HG02798 (cell line): ENCODE results near the gene GADD45G.

Experiments
- ATAC-seq: cut with Tn5 transposase; IDR thresholded peaks from one replicate; pipeline ENCODE4 v1.9.1; 2021; ENCODE audit warnings: mild to moderate bottlenecking; ENCODE audit not compliant: unreplicated experiment, poor library complexity

GADD45G gene

DNA sequence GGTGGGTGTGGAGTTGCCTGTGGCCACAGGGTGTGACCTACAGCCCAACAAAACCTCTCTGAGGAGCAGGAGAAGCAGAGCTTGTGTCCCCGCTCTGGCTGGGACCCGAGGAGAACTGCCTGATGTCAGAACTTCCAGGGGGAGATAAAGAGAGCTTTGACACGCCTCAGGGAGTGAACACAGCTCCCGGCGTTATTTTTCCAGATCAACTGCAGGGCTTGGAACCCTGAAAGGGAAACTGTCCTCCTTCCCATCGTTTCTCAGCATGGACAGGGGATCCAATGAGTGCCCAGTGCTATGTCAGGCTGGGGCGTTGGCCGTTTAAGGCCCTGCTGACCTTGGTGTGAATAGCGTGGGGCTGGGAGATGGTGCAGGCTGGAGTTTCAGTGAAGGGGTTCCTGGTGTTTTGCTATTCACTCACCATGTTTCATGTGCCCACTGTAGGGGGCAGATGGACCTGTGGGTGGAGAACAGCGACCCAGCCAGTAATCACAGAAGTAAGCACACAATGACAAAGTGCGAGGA lies 22.0 kb downstream of the GADD45G start:
- no peak for ATAC-seq

DNA sequence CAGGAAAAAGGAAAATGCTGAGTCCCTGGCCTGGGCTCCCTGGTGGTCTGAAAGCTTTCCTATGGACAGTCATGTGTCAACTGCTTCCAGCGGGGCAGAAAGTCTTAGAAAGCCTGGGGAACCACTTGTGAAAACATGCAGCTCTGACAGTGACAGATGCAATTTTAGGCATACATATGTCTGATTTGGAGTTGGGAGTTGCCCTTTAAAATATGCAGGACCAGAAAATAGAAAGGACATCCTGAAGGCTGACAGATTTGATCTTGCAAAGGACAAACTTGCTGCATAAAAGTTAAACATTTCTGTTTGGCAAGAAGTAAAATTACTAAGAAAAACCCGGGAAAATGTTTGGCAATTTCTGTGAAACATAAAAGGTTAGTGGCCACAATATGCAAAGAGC lies 23.8 kb downstream of the GADD45G start:
- ATAC-seq = no peak

DNA sequence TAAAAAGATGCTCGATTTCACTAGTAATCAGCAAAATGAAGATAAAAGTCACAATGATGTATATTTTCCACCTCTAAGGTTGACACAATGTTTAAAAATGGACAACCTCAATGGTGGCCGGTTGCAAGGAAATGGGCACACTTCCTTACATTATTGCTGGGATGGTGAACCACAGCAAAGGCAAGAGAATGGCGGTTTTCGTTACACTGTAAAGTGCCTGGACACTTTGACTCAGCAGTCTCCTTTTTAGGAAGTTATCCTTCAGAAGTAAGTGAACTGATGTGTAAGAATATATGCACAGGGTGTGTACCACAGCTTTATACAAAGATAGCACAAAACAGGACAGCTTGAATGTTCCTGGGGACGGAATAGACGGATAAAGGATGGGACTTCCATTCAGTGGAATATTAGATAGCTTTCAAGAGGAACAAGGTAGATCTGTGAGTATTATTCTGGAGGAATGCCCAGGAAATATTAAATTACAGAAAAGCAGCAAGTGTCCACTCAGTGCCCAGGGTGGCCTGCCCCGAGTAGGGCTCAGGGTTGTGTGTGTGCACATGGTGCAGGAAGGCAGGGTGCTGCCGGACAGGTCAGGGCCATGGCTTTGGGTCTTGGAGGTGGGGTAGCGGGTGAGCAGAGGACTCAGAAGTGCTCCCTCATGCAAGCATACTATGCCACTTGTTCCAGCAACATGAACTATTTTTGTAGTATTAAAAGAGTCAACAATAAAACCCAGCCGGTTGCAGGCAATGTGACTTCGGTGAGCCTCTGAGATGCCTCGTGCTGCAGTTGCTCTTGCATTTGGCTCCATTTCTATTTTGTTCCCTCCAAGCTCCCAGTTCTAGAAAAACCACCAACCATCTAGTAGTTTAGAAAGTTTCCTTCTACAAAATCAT lies 24.5 kb downstream of the GADD45G start:
- no peak for ATAC-seq

DNA sequence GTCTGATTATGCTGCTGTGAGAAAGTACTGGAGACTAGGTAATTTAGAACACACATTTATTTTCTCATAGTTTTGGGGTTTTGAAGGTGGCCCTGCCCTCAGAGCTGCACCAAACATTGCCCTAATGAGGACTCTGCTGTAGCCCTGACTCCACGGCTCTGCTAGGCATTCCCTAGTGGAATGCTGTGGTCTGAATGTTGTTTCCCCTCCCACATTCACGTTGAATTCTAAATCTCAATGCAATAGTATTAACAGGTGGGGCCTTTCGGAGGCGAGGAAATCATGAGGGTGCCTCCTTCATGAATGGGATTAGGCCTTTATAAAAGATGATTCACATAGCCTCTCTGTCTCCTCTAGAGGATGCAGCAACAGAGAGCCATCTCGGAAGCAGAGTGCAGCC lies 25.7 kb downstream of the GADD45G start:
- ATAC-seq = no peak

DNA sequence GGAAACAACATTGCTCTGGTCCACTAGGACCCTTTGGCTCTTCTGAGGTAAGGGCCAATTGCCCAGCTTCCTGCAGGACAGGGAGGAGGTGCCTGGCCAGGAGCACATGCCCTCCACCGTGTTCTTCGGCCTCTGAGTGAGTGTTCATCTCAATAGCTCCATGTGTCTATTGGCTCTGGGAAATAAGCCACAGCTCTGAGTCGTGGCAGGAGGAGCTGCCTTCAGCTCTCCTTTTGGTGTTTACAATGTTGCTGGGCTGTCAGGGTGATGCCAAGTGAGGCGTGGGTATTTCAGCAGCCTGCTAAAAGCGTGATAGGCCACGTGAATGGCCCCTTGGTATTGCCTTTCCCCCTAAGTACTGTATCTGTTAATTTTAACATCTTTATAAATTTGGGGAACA lies 26.6 kb downstream of the GADD45G start:
- ATAC-seq = no peak

DNA sequence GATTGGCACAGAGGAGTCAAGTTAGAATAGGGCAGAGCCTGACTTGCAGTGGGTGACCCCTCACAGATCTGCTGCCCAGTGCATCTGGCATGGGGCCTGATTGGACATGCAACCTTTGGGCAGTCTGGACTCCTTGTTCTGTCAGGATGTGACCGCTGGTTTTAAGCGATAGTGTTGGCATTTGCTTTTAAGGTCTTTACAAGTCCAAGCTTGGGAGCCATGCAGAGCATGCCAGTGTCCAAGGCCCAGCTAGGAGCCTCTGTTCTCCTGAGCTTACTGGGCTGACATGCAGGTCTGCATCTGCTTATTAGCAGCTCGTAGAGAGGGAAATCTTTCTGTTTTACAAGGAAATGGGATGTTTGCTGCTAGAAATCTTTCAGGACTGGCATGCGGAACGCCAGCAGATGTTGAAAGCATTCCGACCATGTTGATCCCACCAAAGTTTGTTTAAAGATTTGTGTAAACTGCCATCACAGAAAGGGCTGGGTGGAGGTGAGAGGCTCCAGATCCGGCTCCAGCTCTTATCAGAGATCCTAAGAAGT lies 27.5 kb downstream of the GADD45G start:
- no peak for ATAC-seq

DNA sequence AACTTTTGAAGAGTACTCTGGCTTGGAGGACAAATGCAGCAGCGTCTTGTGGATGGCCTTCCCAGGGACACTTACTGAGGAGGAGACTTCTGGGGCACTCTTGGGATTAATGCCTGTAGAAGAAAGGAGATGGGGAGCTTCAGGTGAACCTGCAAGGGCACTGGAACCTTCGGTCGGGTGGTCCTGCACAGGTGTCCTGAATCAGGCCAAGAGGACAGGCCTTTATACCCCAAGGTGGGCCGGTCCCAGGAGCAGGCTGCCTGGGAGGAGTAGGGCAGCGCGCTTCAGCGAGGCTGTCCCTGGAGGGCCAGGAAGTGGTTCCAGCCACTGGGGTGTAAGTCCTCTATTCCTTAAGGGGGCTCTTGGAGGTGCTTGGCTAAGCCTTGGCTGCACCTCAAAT lies 27.9 kb downstream of the GADD45G start:
- no peak for ATAC-seq

DNA sequence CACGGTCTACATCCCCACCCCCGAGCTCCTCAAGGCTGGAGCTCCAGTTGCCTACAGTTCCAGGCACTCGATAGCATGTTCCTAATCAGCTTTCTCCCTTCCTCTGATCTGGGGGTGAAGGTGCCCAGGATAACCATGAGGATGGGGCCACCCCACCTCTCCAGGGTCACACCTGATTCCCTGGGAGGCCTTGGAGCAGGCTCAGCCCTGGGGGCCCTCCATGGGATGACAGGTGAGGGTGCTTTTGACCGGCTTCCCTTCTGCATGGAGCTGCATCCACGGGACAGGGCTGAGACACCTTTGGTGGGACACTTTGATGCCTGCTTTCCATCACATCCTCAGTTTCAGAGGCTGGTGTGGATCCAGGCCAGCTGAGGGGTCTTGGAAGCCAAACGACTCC lies 28.6 kb downstream of the GADD45G start:
- ATAC-seq = no peak

DNA sequence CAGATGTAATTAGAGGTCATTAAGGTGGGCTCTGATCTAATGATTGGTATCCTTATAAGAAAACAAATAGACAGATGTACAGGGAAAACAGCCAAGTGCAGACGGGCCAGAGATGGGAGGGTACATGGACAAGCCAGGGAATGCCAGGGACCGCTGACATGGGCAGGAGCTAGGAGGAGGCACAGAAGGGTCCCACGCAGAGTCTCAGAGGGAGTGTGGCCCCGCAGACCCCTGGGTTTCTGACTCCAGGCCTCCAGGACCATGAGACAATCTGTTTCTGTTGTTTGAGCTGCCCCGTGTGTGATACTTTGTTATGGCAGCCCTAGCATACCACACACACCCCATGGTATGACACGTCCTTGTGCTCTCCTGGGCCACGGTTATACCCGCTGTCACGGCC lies 29.1 kb downstream of the GADD45G start:
- no peak for ATAC-seq

DNA sequence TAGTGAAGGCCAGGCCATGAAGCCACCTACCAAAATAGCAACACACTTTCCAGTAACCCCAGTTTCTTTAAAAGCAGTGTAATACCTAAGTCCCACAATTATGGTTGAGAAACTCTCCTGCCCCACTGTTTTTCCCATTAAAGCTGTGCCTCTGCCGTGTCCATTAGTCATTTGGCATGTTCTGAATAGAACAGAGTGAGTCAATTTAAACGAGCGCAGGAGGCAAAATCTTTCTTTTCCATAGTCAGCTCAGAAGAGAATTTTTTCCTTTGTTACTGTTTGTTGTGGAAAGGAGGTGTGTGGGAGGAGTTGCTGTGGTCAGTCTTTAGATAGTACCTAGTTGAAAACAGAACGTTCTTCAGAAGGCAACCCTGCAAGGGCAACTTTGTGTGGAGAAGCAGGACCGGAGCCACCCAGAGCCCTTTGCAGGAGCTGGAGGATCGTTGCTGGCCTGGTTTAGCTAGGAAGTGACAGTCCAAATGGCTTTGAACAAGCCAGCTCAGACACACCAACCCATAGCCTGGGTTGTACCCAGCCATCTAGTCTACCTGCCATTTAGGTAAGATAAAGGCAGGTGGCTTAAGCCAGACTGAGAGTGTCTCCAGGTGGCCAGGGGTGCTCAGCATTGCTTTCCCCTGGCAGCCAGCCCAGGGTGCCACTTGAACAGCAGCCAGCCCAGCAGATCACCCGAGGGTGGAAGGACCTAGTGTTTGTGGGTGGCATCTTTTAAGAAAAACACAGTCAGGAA lies 30.4 kb downstream of the GADD45G start:
- ATAC-seq = no peak

DNA sequence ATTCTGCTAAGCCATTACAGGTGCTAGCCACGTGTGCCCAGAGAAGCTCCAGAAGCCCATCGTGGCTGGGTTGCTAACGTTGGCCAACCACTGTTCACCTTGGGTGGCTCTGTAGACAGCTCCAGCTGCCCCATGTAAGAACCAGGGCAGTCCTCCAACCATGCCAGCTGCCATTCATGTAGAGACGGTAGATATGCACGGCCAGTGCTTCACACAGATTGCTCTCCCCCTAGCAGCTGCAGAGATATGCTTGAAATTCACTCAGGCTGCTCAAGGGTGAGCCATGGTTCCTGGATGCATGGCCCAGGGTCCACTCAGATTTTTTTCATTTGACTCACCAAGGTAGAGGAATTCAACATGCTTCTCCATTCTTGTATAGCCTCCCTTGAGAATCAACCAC lies 31.0 kb downstream of the GADD45G start:
- ATAC-seq = no peak

DNA sequence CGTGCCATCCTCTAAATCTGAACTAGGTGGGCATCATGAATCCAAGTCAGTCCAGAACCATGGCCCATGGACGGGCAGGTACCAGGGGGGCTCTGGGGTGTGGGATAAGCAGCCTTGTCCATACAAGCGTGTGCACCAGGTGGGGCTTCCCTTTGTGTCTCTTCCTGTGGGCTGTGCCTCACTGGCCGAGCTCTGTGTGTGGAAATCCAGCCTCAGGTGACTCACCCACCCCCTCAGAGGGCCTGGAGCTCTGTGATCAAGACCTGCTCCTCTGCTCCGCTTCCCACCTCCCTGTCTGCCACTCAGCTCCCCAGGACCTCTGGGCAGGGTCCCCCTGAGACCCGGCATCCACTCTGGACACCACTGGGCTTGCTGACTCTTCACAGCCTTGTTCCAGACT lies 33.0 kb downstream of the GADD45G start:
- ATAC-seq = no peak

DNA sequence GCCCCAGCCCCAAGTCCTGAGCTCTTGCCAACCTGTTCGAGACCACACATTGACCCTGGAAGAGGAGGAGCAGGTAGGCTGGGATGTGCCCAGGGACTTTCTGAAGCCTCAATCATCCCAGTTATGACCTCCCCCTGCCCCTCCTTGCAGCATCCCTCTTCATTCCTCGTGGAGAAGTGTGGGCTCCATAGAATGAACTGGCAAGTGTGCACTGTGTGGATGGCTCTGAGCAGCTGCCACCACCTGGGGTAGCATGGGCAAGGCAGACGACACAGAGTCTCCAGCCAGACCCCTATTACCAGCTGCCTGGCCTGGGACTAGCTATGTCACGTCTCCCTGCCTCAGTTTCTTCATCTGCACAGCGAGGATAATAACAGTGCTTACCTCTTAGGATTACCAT lies 33.5 kb downstream of the GADD45G start:
- ATAC-seq = no peak

DNA sequence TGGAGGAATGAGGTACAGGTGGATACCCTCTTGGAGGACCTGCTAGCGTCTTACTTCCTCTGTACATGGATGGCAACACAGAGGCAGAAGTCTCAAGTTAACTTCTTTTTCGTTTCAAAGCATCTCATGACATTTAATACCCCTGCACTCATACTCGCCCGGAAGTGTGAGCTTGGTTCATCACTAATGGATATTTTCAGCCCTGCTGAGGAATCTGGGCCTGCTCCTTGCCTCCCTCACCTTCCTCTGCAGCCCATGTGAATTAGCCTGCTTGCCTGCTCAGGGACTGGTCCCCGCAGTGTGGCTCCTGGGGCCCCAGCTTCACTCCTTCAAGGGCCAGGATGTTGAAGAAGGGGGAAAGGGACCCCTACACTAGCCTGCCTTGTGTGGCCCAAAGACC lies 34.1 kb downstream of the GADD45G start:
- ATAC-seq = no peak

DNA sequence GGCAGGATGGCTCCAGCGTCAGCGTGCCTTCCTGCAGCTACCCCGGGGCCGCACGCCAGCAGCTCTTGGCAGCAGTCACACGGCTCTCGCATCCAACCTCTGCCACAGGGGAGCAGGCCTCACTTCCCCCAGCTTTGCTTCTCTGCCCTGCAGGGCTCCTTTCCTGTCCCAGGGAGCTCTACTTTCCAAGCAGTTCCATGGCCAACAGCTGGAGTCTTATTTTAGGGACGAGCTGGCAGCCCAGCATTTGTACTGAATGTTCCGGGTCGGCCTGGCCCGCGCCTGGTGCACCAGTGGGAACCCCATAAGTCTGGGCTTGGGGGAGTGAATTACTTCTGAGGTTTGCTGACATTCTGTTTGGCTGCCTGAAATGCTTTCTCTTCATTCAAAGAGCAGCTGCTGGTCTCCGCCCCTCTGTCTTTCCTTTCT lies 34.6 kb downstream of the GADD45G start:
- ATAC-seq = no peak

DNA sequence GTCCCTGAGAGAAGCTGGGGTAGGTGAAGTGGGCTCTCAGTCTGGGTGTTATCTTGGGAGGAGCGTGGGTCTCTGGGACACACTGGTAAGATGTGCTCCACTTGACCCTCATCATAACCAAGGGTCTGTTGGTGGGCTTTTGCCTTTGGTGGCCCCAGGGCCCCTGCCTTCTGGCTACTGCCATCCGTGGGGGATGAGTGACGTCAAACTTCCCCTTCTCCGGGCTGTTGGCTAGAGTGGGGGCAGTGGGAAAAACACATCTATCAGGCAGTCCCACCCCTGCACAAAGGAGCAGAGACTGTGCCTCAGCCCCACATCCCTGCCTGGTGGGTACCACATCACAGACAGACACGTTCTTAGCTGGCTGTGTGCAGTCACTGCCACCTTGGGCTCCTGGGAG lies 35.1 kb downstream of the GADD45G start:
- no peak for ATAC-seq

DNA sequence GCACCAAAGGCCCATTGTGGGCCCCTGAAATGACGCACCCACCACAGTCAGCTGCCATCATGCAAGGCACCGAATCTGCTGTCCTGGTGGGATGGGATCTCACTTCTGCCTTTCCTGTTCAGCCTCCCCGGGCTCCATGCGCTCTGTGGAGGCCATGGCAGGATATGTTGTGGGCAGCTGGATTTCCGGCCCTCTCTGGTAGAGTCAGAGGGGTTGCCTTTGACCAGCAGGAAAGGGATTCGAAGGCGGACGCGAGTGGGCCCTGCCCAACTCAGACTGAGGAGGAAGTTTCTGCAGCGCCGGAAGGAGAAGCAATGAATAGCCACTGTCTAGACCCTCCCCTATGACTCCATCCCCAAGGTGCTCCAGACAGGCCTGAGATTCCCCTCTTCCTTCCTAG lies 35.5 kb downstream of the GADD45G start:
- ATAC-seq = no peak

DNA sequence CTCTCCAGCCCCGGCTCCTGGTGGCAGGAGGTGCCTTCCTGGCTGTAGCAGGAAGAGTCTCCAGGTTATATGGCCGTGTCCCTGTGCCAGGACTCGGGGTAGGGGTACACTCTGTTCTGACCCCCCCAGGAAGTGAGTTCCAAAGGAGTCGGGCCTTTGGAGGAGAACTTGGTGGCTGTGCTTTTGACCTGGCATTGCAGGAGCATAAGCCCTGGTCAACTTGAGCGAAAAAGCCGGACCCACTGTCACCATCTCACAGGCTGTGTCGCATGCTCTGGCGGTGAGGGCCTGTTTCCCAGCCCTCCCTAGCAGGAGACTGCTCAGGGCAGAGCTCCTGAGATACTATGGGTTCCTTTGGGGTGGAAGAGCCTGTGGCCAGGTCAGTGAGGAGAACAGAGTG lies 36.0 kb downstream of the GADD45G start:
- no peak for ATAC-seq

DNA sequence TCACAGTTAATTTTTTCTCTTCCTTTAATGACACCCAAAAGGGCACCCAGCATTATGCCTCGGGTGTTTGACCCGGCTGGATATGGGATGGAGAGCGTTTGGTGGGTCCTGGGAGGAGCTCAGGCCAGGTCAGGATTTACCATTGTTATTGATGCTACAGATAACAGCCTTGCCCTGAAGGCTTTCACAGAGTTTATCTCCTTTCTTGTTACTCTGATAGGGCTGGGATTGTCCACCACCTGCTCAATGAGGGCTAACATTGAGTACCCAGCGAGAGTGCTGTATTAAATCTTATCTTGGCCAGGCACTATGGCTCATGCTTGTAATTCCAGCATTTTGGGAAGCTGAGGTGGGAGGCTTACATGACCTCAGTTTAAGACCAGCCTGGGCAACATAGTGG lies 37.2 kb downstream of the GADD45G start:
- ATAC-seq = no peak

DNA sequence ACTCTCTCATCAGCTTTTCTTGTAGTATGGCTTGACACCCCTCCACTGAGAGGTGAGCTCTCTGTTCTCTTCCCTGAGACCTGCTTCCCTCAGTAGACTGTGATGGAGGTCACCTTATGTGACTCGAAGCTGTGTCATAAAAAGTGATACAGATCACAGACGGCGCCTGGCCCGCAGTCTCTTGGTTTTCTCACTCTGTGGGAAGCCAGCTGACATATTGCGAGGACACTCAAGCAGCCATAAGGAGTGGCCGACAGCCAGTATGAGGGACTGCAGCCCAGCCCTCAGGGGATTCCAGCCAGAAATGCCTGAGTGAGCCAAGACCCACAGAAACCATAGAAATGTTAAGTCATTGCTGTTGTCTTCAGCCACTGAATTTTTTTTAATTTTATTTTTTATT lies 38.0 kb downstream of the GADD45G start:
- ATAC-seq = no peak
